Measurements from ENCODE around the gene RMDN2. TPM values are rescaled to one million over a fixed set of nuclear protein-coding genes. Genes with fewer than 3 reads are reported as not detected.

Gene RMDN2, protein sequence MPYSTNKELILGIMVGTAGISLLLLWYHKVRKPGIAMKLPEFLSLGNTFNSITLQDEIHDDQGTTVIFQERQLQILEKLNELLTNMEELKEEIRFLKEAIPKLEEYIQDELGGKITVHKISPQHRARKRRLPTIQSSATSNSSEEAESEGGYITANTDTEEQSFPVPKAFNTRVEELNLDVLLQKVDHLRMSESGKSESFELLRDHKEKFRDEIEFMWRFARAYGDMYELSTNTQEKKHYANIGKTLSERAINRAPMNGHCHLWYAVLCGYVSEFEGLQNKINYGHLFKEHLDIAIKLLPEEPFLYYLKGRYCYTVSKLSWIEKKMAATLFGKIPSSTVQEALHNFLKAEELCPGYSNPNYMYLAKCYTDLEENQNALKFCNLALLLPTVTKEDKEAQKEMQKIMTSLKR
- 11.9 and 20.0 TPM in 2 replicates for total RNA-seq

DNA sequence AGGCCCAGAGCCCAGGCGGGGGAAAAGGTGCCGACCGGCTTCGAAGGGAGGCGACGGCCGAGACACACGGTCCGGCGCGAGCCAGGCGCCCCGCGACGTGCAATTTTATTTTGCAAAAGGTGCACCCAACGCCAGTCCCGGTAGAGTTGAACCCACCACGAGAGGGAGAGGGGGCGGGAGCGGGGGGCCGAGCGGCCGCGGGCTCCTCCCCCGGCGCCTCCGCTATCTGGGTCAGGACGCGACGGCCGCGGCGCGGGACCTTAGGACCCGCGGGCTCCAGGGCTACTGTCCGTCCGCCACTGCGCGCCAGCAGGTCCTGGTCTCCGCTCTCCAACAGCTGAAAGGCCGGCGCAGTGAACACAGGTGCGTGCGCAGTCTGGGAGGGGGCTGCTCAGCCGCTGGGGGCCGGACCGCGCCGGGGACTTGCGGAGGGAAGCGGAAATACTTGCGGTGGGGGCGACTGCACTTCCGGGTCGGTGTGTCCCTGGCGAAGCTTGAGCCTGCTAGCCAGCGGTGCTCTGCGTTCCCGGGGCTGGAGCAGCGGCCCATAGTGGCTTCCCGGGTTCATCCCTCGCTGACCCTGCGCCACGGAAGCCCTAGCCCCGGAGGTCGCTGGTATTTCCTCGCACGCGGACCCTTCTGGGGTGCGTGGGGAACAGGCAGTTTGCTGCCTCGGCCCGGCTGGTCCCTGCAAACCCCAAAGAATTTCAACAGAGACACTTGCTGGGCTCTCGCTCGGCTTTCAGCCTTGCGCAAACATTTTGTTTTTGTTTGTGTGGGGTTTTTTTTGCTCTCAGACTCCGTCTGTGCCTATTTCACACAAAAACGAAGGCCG lies at the start of gene RMDN2:
TSS of gene RMDN2 (plus strand) at position 225 of the 835 bp plus-strand sequence. CDS start 3,991 bp downstream, outside the sequence.
- no peaks in the 10 kb centered on the region for H3K9me3 ChIP-seq (ENCODE audit: low read depth, low read length)
- H3K4me3 ChIP-seq (ENCODE audit: insufficient read depth, low read length), result peak within 1 kb of the TSS; percentile 86

DNA sequence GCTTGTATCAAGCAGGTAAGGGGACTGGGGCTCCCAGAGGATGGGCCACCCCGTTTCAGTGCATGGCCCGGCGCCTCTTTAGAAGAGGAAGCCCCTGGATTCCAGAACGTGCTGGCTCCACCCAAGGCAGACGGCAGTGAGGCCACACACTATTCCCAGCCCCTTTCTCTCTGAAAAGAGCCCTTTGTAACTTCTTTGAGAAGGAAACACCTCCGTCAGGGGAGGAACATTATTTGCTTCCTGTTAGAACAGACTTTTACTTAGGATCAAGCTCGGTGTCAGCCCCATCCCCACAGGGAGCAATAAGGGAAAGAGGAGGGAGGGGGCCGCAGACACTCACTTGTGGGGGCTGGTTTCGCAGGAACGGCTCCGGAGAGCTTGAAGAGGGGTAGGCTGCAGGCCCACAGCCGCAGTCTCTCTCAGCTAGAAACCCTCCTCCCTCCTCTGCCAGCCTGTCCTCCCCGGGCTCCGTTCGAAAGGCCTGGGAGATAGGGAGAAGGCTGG lies 49.6 kb upstream of the RMDN2 start:
- Histone ChIP-seq H4K20me1 (ENCODE audit: insufficient read depth, low read length) (no peaks in the 10 kb centered on the region), H3K4me2 (ENCODE audit: insufficient read depth, low read length) (no peak overlapping the region), H2AFZ (ENCODE audit: low read length) (peak overlapping the region; percentile 72), H3K36me3 (ENCODE audit: insufficient read depth, low read length) (no peaks in the 10 kb centered on the region), H3K27ac (ENCODE audit: low read depth, low read length) (no peak overlapping the region), H3K9me3 (ENCODE audit: low read depth, low read length) (no peaks in the 10 kb centered on the region), H3K4me3 (ENCODE audit: insufficient read depth, low read length) (no peak overlapping the region), H3K27me3 (ENCODE audit: insufficient read depth, low read length) (no peaks in the 10 kb centered on the region), H3K4me1 (ENCODE audit: insufficient read depth, low read length) (peaks cover 30% of the 10 kb centered on the region), H3K79me2 (ENCODE audit: insufficient read depth, low read length) (no peaks in the 10 kb centered on the region)
- no peak for DNase-seq (ENCODE audit: insufficient read length, low spot score, missing footprints)
- TF ChIP-seq, protein P1, sequence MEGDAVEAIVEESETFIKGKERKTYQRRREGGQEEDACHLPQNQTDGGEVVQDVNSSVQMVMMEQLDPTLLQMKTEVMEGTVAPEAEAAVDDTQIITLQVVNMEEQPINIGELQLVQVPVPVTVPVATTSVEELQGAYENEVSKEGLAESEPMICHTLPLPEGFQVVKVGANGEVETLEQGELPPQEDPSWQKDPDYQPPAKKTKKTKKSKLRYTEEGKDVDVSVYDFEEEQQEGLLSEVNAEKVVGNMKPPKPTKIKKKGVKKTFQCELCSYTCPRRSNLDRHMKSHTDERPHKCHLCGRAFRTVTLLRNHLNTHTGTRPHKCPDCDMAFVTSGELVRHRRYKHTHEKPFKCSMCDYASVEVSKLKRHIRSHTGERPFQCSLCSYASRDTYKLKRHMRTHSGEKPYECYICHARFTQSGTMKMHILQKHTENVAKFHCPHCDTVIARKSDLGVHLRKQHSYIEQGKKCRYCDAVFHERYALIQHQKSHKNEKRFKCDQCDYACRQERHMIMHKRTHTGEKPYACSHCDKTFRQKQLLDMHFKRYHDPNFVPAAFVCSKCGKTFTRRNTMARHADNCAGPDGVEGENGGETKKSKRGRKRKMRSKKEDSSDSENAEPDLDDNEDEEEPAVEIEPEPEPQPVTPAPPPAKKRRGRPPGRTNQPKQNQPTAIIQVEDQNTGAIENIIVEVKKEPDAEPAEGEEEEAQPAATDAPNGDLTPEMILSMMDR (IDR thresholded peaks at IDR 0.05; ENCODE audit: extremely low read depth, low read depth, low read length), result no peak

More for the DNA sequence above, at the start of gene RMDN2:
- peaks cover 6% of the 10 kb centered on the region for H3K4me1 ChIP-seq (ENCODE audit: insufficient read depth, low read length)
- no peaks in the 10 kb centered on the region for H3K79me2 ChIP-seq (ENCODE audit: insufficient read depth, low read length)
- H2AFZ ChIP-seq (ENCODE audit: low read length), result peak within 1 kb of the TSS; percentile 98
- H3K36me3 ChIP-seq (ENCODE audit: insufficient read depth, low read length), result no peaks in the 10 kb centered on the region
- no peaks in the 10 kb centered on the region for H4K20me1 ChIP-seq (ENCODE audit: insufficient read depth, low read length)
- TF ChIP-seq, protein P1 (IDR thresholded peaks at IDR 0.05; ENCODE audit: extremely low read depth, low read depth, low read length), result no peak
- H3K27ac ChIP-seq (ENCODE audit: low read depth, low read length), result peak within 1 kb of the TSS; percentile 73
- peak; percentile 91 for DNase-seq (ENCODE audit: insufficient read length, low spot score, missing footprints)
- peaks cover 8% of the 10 kb centered on the region for H3K27me3 ChIP-seq (ENCODE audit: insufficient read depth, low read length)
- H3K4me2 ChIP-seq (ENCODE audit: insufficient read depth, low read length), result peak within 1 kb of the TSS; percentile 91

DNA sequence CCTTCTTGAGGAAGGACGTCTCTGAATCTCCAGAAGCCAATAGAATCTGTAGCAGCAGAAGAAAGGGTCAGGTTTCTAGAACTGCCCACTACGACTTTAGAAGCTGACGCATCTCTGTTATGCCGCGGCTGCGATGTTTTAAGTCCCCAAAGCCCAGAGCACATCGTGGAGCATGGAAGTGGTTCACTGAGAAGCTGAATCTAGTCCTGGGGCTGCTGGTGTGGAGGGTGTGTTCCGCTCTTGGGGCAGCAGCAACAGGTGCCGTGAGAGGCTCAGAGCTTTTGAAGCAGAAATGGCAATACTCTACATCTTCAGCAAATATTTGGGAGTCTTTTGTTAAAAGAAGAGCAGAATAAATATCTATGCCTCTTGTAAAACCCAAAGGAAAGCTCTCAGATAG lies 48.9 kb upstream of the RMDN2 start:
- Histone ChIP-seq H4K20me1 (ENCODE audit: insufficient read depth, low read length) (no peaks in the 10 kb centered on the region), H2AFZ (ENCODE audit: low read length) (no peak overlapping the region), H3K4me1 (ENCODE audit: insufficient read depth, low read length) (peaks cover 22% of the 10 kb centered on the region), H3K27me3 (ENCODE audit: insufficient read depth, low read length) (no peaks in the 10 kb centered on the region), H3K4me3 (ENCODE audit: insufficient read depth, low read length) (no peak overlapping the region), H3K27ac (ENCODE audit: low read depth, low read length) (no peak overlapping the region), H3K36me3 (ENCODE audit: insufficient read depth, low read length) (no peaks in the 10 kb centered on the region), H3K79me2 (ENCODE audit: insufficient read depth, low read length) (no peaks in the 10 kb centered on the region), H3K4me2 (ENCODE audit: insufficient read depth, low read length) (no peak overlapping the region), H3K9me3 (ENCODE audit: low read depth, low read length) (no peaks in the 10 kb centered on the region)
- TF ChIP-seq, protein P1 (IDR thresholded peaks at IDR 0.05; ENCODE audit: extremely low read depth, low read depth, low read length), result no peak
- DNase-seq (ENCODE audit: insufficient read length, low spot score, missing footprints), result no peak
